ENCODE measurements around the gene FAAH. TPM values are rescaled to one million over a fixed set of nuclear protein-coding genes. Genes with fewer than 3 reads are reported as not detected.

The FAAH gene
- total RNA-seq, 1 donor from 2014 or later, result 6.4 TPM

- intact Hi-C loops (cut with micrococcal nuclease), result no loop called here
- CTCF ChIA-PET, result no interaction called here
- Mint-ChIP-seq H3K4me1 (no peaks in the 10 kb centered on the region), H3K36me3 (ENCODE audit: low read depth) (no peaks in the 10 kb centered on the region), H3K9me3 (no peaks in the 10 kb centered on the region), H3K27me3 (peaks cover 45% of the 10 kb centered on the region), H3K4me3 (no peak overlapping the region), H3K27ac (no peak overlapping the region)
- no peak for TF ChIP-seq CTCF (IDR thresholded peaks at IDR 0.05)
- ATAC-seq (ENCODE audit: low read depth) (no peak), DNase-seq (no peak)
- POLR2A ChIA-PET, result no interaction called here
Observed at GRCh38 chr1:46459315-46459714, 65.2 kb downstream of the FAAH start.

- no peak overlapping the region for H3K27ac Mint-ChIP-seq
- no peak overlapping the region for H3K4me3 Mint-ChIP-seq
- peaks cover 45% of the 10 kb centered on the region for H3K27me3 Mint-ChIP-seq
- H3K9me3 Mint-ChIP-seq, result no peaks in the 10 kb centered on the region
- ChIA-PET POLR2A (no interaction called here), CTCF (no interaction called here)
- intact Hi-C loops (cut with micrococcal nuclease), result no loop called here
- TF ChIP-seq CTCF (IDR thresholded peaks at IDR 0.05), result no peak
- no peaks in the 10 kb centered on the region for H3K36me3 Mint-ChIP-seq (ENCODE audit: low read depth)
- no peak for ATAC-seq (ENCODE audit: low read depth)
- no peak for DNase-seq
- H3K4me1 Mint-ChIP-seq, result peaks cover 4% of the 10 kb centered on the region
Observed at GRCh38 chr1:46461017-46461808, 67.1 kb downstream of the FAAH start.

- intact Hi-C loops (cut with micrococcal nuclease), result no loop called here
- H3K4me3 Mint-ChIP-seq, result no peak overlapping the region
- no peaks in the 10 kb centered on the region for H3K36me3 Mint-ChIP-seq (ENCODE audit: low read depth)
- peaks cover 6% of the 10 kb centered on the region for H3K4me1 Mint-ChIP-seq
- no peaks in the 10 kb centered on the region for H3K9me3 Mint-ChIP-seq
- no peak for ATAC-seq (ENCODE audit: low read depth)
- POLR2A ChIA-PET, result no interaction called here
- CTCF ChIA-PET, result no interaction called here
- no peak overlapping the region for H3K27ac Mint-ChIP-seq
- peaks cover 47% of the 10 kb centered on the region for H3K27me3 Mint-ChIP-seq
- DNase-seq, result no peak
- no peak for TF ChIP-seq CTCF (IDR thresholded peaks at IDR 0.05)
Observed at GRCh38 chr1:46461809-46462448, 67.8 kb downstream of the FAAH start.

Other genes starting within 250 kb of the FAAH start
- not detected in 2 replicates for gene TSPAN1, start 219.2 kb upstream of the FAAH start, total RNA-seq
- gene P3R3URF, start 217.8 kb upstream of the FAAH start, total RNA-seq, result not detected in 2 replicates
- gene POMGNT1, start 195.9 kb upstream of the FAAH start, total RNA-seq, result 37.4 and 39.5 TPM in 2 replicates
- 0.20 TPM in 1 of 2 replicates, not detected in the other for gene LURAP1, start 191.0 kb upstream of the FAAH start, total RNA-seq
- 2.9 and 3.7 TPM in 2 replicates for gene RAD54L, start 146.6 kb upstream of the FAAH start, total RNA-seq
- gene LRRC41, start 90.7 kb upstream of the FAAH start, total RNA-seq, result 59.5 and 60.2 TPM in 2 replicates
- 243 and 279 TPM in 2 replicates for gene UQCRH, start 90.6 kb upstream of the FAAH start, total RNA-seq
- gene NSUN4, start 53.5 kb upstream of the FAAH start, total RNA-seq, result 35.3 and 38.6 TPM in 2 replicates
- gene DMBX1, start 95.5 kb downstream of the FAAH start, total RNA-seq, result not detected in 2 replicates
- not detected in 2 replicates for gene KNCN, start 157.3 kb downstream of the FAAH start, total RNA-seq
- gene MKNK1, start 210.0 kb downstream of the FAAH start, total RNA-seq, result 42.3 and 45.0 TPM in 2 replicates
- 9.7 and 10.7 TPM in 2 replicates for gene MOB3C, start 222.5 kb downstream of the FAAH start, total RNA-seq

Data from activated B cell treated with CpG ODN at 0.5 μM for 24 hours (primary cell).